ENCODE measurements around the gene RAF1.
"Not testable (repeated sequence)": the region's sequence is repeated elsewhere in the genome, so short reads cannot be mapped to it uniquely, and the experiment has no call there.

RAF1 gene

GRCh38 chr3:12661375-12661774 is 2.5 kb downstream of the RAF1 start:
- H3K4me3 ChIP-seq (ENCODE audit: insufficient read depth, low read depth, low read length); H3K27ac ChIP-seq (ENCODE audit: insufficient read depth, low read depth, low read length, poor library complexity, severe bottlenecking); H3K36me3 ChIP-seq (ENCODE audit: control insufficient read depth, insufficient read depth, low read length); H3K4me1 ChIP-seq (ENCODE audit: control insufficient read depth, insufficient read depth, low read length); H3K9me3 ChIP-seq (ENCODE audit: control insufficient read depth, low read length); H3K27me3 ChIP-seq (ENCODE audit: control insufficient read depth, insufficient read depth, low read length, poor library complexity, severe bottlenecking): not testable (repeated sequence)
- 91 to 96% methylated on average over 10 to 13 of the region's 13 CpGs for WGBS, 2 experiments

- 91 to 92% methylated on average over 2 of the region's 2 CpGs for WGBS, 2 experiments
- Histone ChIP-seq H3K36me3 (ENCODE audit: control insufficient read depth, insufficient read depth, low read length) (no peaks in the 10 kb centered on the region), H3K9me3 (ENCODE audit: control insufficient read depth, low read length) (no peaks in the 10 kb centered on the region), H3K4me1 (ENCODE audit: control insufficient read depth, insufficient read depth, low read length) (no peaks in the 10 kb centered on the region), H3K4me3 (ENCODE audit: insufficient read depth, low read depth, low read length) (no peak overlapping the region), H3K27ac (ENCODE audit: insufficient read depth, low read depth, low read length, poor library complexity, severe bottlenecking) (no peak overlapping the region), H3K27me3 (ENCODE audit: control insufficient read depth, insufficient read depth, low read length, poor library complexity, severe bottlenecking) (no peaks in the 10 kb centered on the region)
These were observed 3.7 kb downstream of the RAF1 start for GRCh38 chr3:12660196-12660595.

GRCh38 chr3:12659316-12660015 is 4.5 kb downstream of the RAF1 start:
- no peak overlapping the region for H3K4me3 ChIP-seq (ENCODE audit: insufficient read depth, low read depth, low read length)
- H3K9me3 ChIP-seq (ENCODE audit: control insufficient read depth, low read length): no peaks in the 10 kb centered on the region
- H3K4me1 ChIP-seq (ENCODE audit: control insufficient read depth, insufficient read depth, low read length): no peaks in the 10 kb centered on the region
- H3K27ac ChIP-seq (ENCODE audit: insufficient read depth, low read depth, low read length, poor library complexity, severe bottlenecking): no peak overlapping the region
- no peaks in the 10 kb centered on the region for H3K27me3 ChIP-seq (ENCODE audit: control insufficient read depth, insufficient read depth, low read length, poor library complexity, severe bottlenecking)
- WGBS, 2 experiments: 83 to 93% methylated on average over 3 of the region's 3 CpGs
- no peaks in the 10 kb centered on the region for H3K36me3 ChIP-seq (ENCODE audit: control insufficient read depth, insufficient read depth, low read length)

- Histone ChIP-seq H3K27me3 (ENCODE audit: control insufficient read depth, insufficient read depth, low read length, poor library complexity, severe bottlenecking) (no peaks in the 10 kb centered on the region), H3K27ac (ENCODE audit: insufficient read depth, low read depth, low read length, poor library complexity, severe bottlenecking) (no peak overlapping the region), H3K9me3 (ENCODE audit: control insufficient read depth, low read length) (no peaks in the 10 kb centered on the region), H3K36me3 (ENCODE audit: control insufficient read depth, insufficient read depth, low read length) (no peaks in the 10 kb centered on the region), H3K4me3 (ENCODE audit: insufficient read depth, low read depth, low read length) (no peak overlapping the region), H3K4me1 (ENCODE audit: control insufficient read depth, insufficient read depth, low read length) (no peaks in the 10 kb centered on the region)
- 95 to 96% methylated on average over 3 to 4 of the region's 4 CpGs for WGBS, 2 experiments
These were observed 5.3 kb downstream of the RAF1 start for GRCh38 chr3:12658593-12659058.

GRCh38 chr3:12656850-12657249 is 7.1 kb downstream of the RAF1 start:
- Histone ChIP-seq H3K27me3 (ENCODE audit: control insufficient read depth, insufficient read depth, low read length, poor library complexity, severe bottlenecking) (no peaks in the 10 kb centered on the region), H3K27ac (ENCODE audit: insufficient read depth, low read depth, low read length, poor library complexity, severe bottlenecking) (no peak overlapping the region), H3K4me1 (ENCODE audit: control insufficient read depth, insufficient read depth, low read length) (no peaks in the 10 kb centered on the region), H3K4me3 (ENCODE audit: insufficient read depth, low read depth, low read length) (no peak overlapping the region), H3K36me3 (ENCODE audit: control insufficient read depth, insufficient read depth, low read length) (no peaks in the 10 kb centered on the region), H3K9me3 (ENCODE audit: control insufficient read depth, low read length) (no peaks in the 10 kb centered on the region)
- 91 to 92% methylated on average over 6 of the region's 6 CpGs for WGBS, 2 experiments

GRCh38 chr3:12656193-12656592 is 7.7 kb downstream of the RAF1 start:
- Histone ChIP-seq H3K4me1 (ENCODE audit: control insufficient read depth, insufficient read depth, low read length) (no peaks in the 10 kb centered on the region), H3K27me3 (ENCODE audit: control insufficient read depth, insufficient read depth, low read length, poor library complexity, severe bottlenecking) (no peaks in the 10 kb centered on the region), H3K27ac (ENCODE audit: insufficient read depth, low read depth, low read length, poor library complexity, severe bottlenecking) (no peak overlapping the region), H3K4me3 (ENCODE audit: insufficient read depth, low read depth, low read length) (no peak overlapping the region), H3K9me3 (ENCODE audit: control insufficient read depth, low read length) (no peaks in the 10 kb centered on the region), H3K36me3 (ENCODE audit: control insufficient read depth, insufficient read depth, low read length) (no peaks in the 10 kb centered on the region)

GRCh38 chr3:12655701-12656100 is 8.2 kb downstream of the RAF1 start:
- H3K27ac ChIP-seq (ENCODE audit: insufficient read depth, low read depth, low read length, poor library complexity, severe bottlenecking): no peak overlapping the region
- no peaks in the 10 kb centered on the region for H3K36me3 ChIP-seq (ENCODE audit: control insufficient read depth, insufficient read depth, low read length)
- no peaks in the 10 kb centered on the region for H3K4me1 ChIP-seq (ENCODE audit: control insufficient read depth, insufficient read depth, low read length)
- no peak overlapping the region for H3K4me3 ChIP-seq (ENCODE audit: insufficient read depth, low read depth, low read length)
- no peaks in the 10 kb centered on the region for H3K27me3 ChIP-seq (ENCODE audit: control insufficient read depth, insufficient read depth, low read length, poor library complexity, severe bottlenecking)
- no peaks in the 10 kb centered on the region for H3K9me3 ChIP-seq (ENCODE audit: control insufficient read depth, low read length)
- 92 to 98% methylated on average over 2 to 3 of the region's 4 CpGs for WGBS, 2 experiments

GRCh38 chr3:12653747-12654146 is 10.2 kb downstream of the RAF1 start:
- H3K4me3 ChIP-seq (ENCODE audit: insufficient read depth, low read depth, low read length): no peak overlapping the region
- WGBS, 2 experiments: 86 to 93% methylated on average over 4 of the region's 4 CpGs
- H3K27ac ChIP-seq (ENCODE audit: insufficient read depth, low read depth, low read length, poor library complexity, severe bottlenecking): no peak overlapping the region
- H3K4me1 ChIP-seq (ENCODE audit: control insufficient read depth, insufficient read depth, low read length): no peaks in the 10 kb centered on the region
- no peaks in the 10 kb centered on the region for H3K9me3 ChIP-seq (ENCODE audit: control insufficient read depth, low read length)
- H3K27me3 ChIP-seq (ENCODE audit: control insufficient read depth, insufficient read depth, low read length, poor library complexity, severe bottlenecking): no peaks in the 10 kb centered on the region
- H3K36me3 ChIP-seq (ENCODE audit: control insufficient read depth, insufficient read depth, low read length): no peaks in the 10 kb centered on the region

- H3K4me3 ChIP-seq (ENCODE audit: insufficient read depth, low read depth, low read length): no peak overlapping the region
- no peaks in the 10 kb centered on the region for H3K27me3 ChIP-seq (ENCODE audit: control insufficient read depth, insufficient read depth, low read length, poor library complexity, severe bottlenecking)
- H3K27ac ChIP-seq (ENCODE audit: insufficient read depth, low read depth, low read length, poor library complexity, severe bottlenecking): no peak overlapping the region
- no peaks in the 10 kb centered on the region for H3K4me1 ChIP-seq (ENCODE audit: control insufficient read depth, insufficient read depth, low read length)
- no peaks in the 10 kb centered on the region for H3K9me3 ChIP-seq (ENCODE audit: control insufficient read depth, low read length)
- WGBS, 2 experiments: 92 to 94% methylated on average over 12 of the region's 12 CpGs
- H3K36me3 ChIP-seq (ENCODE audit: control insufficient read depth, insufficient read depth, low read length): no peaks in the 10 kb centered on the region
These were observed 15.4 kb downstream of the RAF1 start for GRCh38 chr3:12648384-12648959.

- no peaks in the 10 kb centered on the region for H3K9me3 ChIP-seq (ENCODE audit: control insufficient read depth, low read length)
- H3K4me1 ChIP-seq (ENCODE audit: control insufficient read depth, insufficient read depth, low read length): no peaks in the 10 kb centered on the region
- H3K36me3 ChIP-seq (ENCODE audit: control insufficient read depth, insufficient read depth, low read length): no peaks in the 10 kb centered on the region
- H3K4me3 ChIP-seq (ENCODE audit: insufficient read depth, low read depth, low read length): no peak overlapping the region
- H3K27me3 ChIP-seq (ENCODE audit: control insufficient read depth, insufficient read depth, low read length, poor library complexity, severe bottlenecking): no peaks in the 10 kb centered on the region
- H3K27ac ChIP-seq (ENCODE audit: insufficient read depth, low read depth, low read length, poor library complexity, severe bottlenecking): no peak overlapping the region
- 90 to 91% methylated on average over 5 to 6 of the region's 6 CpGs for WGBS, 2 experiments
These were observed 19.5 kb downstream of the RAF1 start for GRCh38 chr3:12644331-12644937.

Measured in ectodermal cell (in vitro differentiated cells).